ENCODE data around the gene XKR7.
A peak's percentile ranks its signal among the peaks of the same experiment; 100 is the strongest.

XKR7 gene

DNA sequence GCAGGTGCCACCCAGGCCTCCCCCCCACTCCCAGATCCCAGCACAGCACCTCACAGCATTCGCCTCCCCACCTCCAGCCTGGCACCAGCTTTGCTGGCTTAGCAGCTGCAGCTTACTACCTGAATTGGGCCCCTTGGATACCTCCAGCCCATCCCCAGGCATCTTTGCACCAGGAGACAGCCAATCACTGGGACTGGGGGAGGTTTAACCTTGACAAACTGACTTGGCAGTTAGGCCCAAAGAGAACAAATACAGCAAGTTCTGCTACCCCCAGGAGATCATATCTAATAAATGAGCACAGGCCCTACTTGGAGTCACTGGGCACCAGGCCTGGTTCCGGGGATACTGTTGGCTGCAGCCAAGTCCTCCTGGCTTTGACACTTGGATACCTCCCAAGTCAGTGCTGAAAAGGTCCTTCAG lies 24.9 kb upstream of the XKR7 start:
- H3K4me3 ChIP-seq (replicated peaks in 1 of 2; ENCODE audit: low read depth in 2 of 2, low read length in 2 of 2), result no peak overlapping the region
- TF ChIP-seq, protein P1, sequence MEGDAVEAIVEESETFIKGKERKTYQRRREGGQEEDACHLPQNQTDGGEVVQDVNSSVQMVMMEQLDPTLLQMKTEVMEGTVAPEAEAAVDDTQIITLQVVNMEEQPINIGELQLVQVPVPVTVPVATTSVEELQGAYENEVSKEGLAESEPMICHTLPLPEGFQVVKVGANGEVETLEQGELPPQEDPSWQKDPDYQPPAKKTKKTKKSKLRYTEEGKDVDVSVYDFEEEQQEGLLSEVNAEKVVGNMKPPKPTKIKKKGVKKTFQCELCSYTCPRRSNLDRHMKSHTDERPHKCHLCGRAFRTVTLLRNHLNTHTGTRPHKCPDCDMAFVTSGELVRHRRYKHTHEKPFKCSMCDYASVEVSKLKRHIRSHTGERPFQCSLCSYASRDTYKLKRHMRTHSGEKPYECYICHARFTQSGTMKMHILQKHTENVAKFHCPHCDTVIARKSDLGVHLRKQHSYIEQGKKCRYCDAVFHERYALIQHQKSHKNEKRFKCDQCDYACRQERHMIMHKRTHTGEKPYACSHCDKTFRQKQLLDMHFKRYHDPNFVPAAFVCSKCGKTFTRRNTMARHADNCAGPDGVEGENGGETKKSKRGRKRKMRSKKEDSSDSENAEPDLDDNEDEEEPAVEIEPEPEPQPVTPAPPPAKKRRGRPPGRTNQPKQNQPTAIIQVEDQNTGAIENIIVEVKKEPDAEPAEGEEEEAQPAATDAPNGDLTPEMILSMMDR (IDR thresholded peaks at IDR 0.05; ENCODE audit: low read depth, low read length), result no peak
- peak in 1 of 2 donors; percentile 22 for DNase-seq (ENCODE audit: low read depth in 2 of 2)

DNA sequence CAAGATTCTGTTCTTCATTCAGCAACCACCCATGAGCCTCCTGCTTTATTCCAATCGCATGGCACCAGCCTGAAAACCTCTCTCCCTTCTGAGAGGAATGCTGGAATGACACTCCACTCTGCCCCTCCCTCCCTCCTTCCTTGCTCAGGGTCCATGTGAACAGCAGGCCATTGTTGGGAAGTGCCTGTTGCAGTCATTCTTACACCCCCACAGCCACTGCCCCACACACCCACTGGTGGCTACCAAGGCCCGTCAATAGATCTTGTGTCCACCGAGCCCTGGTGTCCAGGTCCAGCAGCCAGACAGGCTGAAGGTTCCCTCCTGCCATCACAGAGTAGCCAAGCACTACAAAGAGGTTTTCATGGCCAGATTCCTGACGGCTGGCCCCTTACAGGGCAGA lies 22.6 kb upstream of the XKR7 start:
- TF ChIP-seq, protein P1 (IDR thresholded peaks at IDR 0.05; ENCODE audit: low read depth, low read length), result no peak
- H3K4me3 ChIP-seq (replicated peaks in 1 of 2; ENCODE audit: low read depth in 2 of 2, low read length in 2 of 2), result no peak overlapping the region
- DNase-seq (ENCODE audit: low read depth in 2 of 2), result no peak

GRCh38 chr20:31945785-31946184 lies 22.2 kb upstream of the XKR7 start:
- TF ChIP-seq, protein P1 (IDR thresholded peaks at IDR 0.05; ENCODE audit: low read depth, low read length), result no peak
- DNase-seq (ENCODE audit: low read depth in 2 of 2), result no peak
- no peak overlapping the region for H3K4me3 ChIP-seq (replicated peaks in 1 of 2; ENCODE audit: low read depth in 2 of 2, low read length in 2 of 2)

GRCh38 chr20:31948008-31948407 lies 19.9 kb upstream of the XKR7 start:
- DNase-seq (ENCODE audit: low read depth in 2 of 2), result peak in 1 of 2 donors; percentile 9
- H3K4me3 ChIP-seq (replicated peaks in 1 of 2; ENCODE audit: low read depth in 2 of 2, low read length in 2 of 2), result no peak overlapping the region
- TF ChIP-seq, protein P1 (IDR thresholded peaks at IDR 0.05; ENCODE audit: low read depth, low read length), result no peak

GRCh38 chr20:31949877-31950646 lies 17.9 kb upstream of the XKR7 start:
- DNase-seq (ENCODE audit: low read depth in 2 of 2), result no peak
- TF ChIP-seq, protein P1 (IDR thresholded peaks at IDR 0.05; ENCODE audit: low read depth, low read length), result no peak
- no peak overlapping the region for H3K4me3 ChIP-seq (replicated peaks in 1 of 2; ENCODE audit: low read depth in 2 of 2, low read length in 2 of 2)

DNA sequence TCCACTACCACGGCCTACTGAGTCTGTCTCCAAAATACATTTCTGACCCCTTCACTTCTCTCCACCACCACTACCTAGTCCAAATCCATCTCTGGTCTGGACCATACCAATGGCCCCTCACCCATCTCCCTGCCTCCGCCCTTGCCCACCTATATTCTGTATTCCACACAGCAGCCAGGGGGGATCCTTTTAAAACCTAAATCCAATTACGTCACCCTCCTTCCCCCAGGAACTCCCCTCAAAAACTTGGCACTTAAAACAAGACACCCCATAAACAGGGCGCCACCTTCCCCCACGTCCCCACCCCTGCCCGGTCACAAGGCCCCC lies 16.8 kb upstream of the XKR7 start:
- no peak for DNase-seq (ENCODE audit: low read depth in 2 of 2)
- TF ChIP-seq, protein P1 (IDR thresholded peaks at IDR 0.05; ENCODE audit: low read depth, low read length), result no peak
- peak overlapping the region; percentile 86 to 92 for H3K4me3 ChIP-seq (replicated peaks in 1 of 2; ENCODE audit: low read depth in 2 of 2, low read length in 2 of 2)

All from cardiac fibroblast (primary cell).